HL-60/S4 (cell line): Measurements from ENCODE around the gene NEMP2.
"Not testable (repeated sequence)": the region's sequence is repeated elsewhere in the genome, so short reads cannot be mapped to it uniquely, and the experiment has no call there.

Experiments
- in situ Hi-C: fragments of 300-500 bp; cut with MboI; formaldehyde crosslinking; loops from 2 replicates; pipeline ENCODE4 v1.14.3; 2022; ENCODE audit warnings: low sequenced_read_pairs

The NEMP2 gene

GRCh38 chr2:190527214-190527613 is 7.3 kb downstream of the NEMP2 start:
- in situ Hi-C loops, result no loop called here

- in situ Hi-C loops, result no loop called here
These were observed 8.3 kb downstream of the NEMP2 start for GRCh38 chr2:190526105-190526750.

GRCh38 chr2:190524928-190525327 is 9.6 kb downstream of the NEMP2 start:
- in situ Hi-C loops, result no loop called here

GRCh38 chr2:190519975-190520767 is 14.4 kb downstream of the NEMP2 start:
- in situ Hi-C loops, result no loop called here

- in situ Hi-C loops, result no loop called here
These were observed 17.1 kb downstream of the NEMP2 start for GRCh38 chr2:190517468-190517867.

GRCh38 chr2:190515687-190516086 is 18.8 kb downstream of the NEMP2 start:
- in situ Hi-C loops, result no loop called here

GRCh38 chr2:190514676-190515075 is 19.8 kb downstream of the NEMP2 start:
- in situ Hi-C loops, result no loop called here

GRCh38 chr2:190513877-190514276 is 20.6 kb downstream of the NEMP2 start:
- in situ Hi-C loops, result no loop called here

- in situ Hi-C loops, result no loop called here
These were observed 21.9 kb downstream of the NEMP2 start for GRCh38 chr2:190512539-190513095.

- in situ Hi-C loops, result no loop called here
These were observed 23.4 kb downstream of the NEMP2 start for GRCh38 chr2:190511104-190511503.

GRCh38 chr2:190509895-190510294 is 24.6 kb downstream of the NEMP2 start:
- in situ Hi-C loops, result not testable (repeated sequence)

- in situ Hi-C loops, result no loop called here
These were observed 27.4 kb downstream of the NEMP2 start for GRCh38 chr2:190507135-190507534.

GRCh38 chr2:190506666-190507065 is 27.9 kb downstream of the NEMP2 start:
- in situ Hi-C loops, result no loop called here

GRCh38 chr2:190505696-190506095 is 28.8 kb downstream of the NEMP2 start:
- in situ Hi-C loops, result no loop called here

- in situ Hi-C loops, result no loop called here
These were observed 29.6 kb downstream of the NEMP2 start for GRCh38 chr2:190504912-190505311.

- in situ Hi-C loops, result no loop called here
These were observed 31.4 kb downstream of the NEMP2 start for GRCh38 chr2:190503088-190503487.

- in situ Hi-C loops, result no loop called here
These were observed 32.7 kb downstream of the NEMP2 start for GRCh38 chr2:190501702-190502407.

- in situ Hi-C loops, result no loop called here
These were observed 33.3 kb downstream of the NEMP2 start for GRCh38 chr2:190501231-190501630.

- in situ Hi-C loops, result no loop called here
These were observed 34.4 kb downstream of the NEMP2 start for GRCh38 chr2:190500054-190500502.

GRCh38 chr2:190499273-190499672 is 35.2 kb downstream of the NEMP2 start:
- in situ Hi-C loops, result no loop called here

- in situ Hi-C loops, result no loop called here
These were observed 37.1 kb downstream of the NEMP2 start for GRCh38 chr2:190497428-190497827.
